ENCODE measurements around the gene MED7. TPM values are rescaled to one million over a fixed set of nuclear protein-coding genes. Genes with fewer than 3 reads are reported as not detected.

Gene MED7
- total RNA-seq, 1 experiment from 2014 or later: 8.7 TPM

DNA sequence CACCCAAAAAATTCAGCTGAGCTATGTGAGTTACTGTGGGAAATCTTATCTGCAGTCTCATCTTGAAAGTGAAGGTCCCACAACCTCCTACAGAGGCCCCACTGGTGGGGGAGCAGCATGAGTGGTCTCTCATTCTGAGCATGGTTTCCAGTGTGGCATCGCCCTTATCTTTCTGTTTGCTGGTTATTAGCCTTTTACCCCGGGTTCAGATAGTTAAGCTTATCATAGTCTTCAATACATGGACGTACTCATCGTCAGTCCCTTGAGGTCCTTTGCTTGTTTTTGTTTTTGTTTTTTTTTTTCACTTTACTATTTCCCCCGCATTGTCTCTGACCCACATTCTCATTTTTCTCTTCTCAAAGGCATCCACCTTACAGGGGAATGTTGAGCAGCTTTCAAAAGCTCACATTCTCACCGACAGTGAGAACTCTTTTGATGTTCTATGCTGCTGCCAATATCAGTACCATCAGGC, 26.1 kb downstream of the MED7 start:
- CTCF ChIA-PET: no interaction called here
- H3K27me3 ChIP-seq (replicated peaks; ENCODE audit: insufficient read depth, low read depth, low read length, poor library complexity): no peaks in the 10 kb centered on the region
- H3K27ac ChIP-seq (ENCODE audit: low read depth, low read length, poor library complexity, severe bottlenecking): no peak overlapping the region
- no peak overlapping the region for H3K4me3 ChIP-seq (ENCODE audit: low read depth, low read length, poor library complexity, severe bottlenecking)
- DNase-seq (ENCODE audit: low spot score): no peak
- no peaks in the 10 kb centered on the region for H3K4me1 ChIP-seq (ENCODE audit: insufficient read depth, low read length, poor library complexity, severe bottlenecking)
- TF ChIP-seq, protein P1, sequence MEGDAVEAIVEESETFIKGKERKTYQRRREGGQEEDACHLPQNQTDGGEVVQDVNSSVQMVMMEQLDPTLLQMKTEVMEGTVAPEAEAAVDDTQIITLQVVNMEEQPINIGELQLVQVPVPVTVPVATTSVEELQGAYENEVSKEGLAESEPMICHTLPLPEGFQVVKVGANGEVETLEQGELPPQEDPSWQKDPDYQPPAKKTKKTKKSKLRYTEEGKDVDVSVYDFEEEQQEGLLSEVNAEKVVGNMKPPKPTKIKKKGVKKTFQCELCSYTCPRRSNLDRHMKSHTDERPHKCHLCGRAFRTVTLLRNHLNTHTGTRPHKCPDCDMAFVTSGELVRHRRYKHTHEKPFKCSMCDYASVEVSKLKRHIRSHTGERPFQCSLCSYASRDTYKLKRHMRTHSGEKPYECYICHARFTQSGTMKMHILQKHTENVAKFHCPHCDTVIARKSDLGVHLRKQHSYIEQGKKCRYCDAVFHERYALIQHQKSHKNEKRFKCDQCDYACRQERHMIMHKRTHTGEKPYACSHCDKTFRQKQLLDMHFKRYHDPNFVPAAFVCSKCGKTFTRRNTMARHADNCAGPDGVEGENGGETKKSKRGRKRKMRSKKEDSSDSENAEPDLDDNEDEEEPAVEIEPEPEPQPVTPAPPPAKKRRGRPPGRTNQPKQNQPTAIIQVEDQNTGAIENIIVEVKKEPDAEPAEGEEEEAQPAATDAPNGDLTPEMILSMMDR (conservative IDR thresholded peaks at IDR 0.05; ENCODE audit: low read depth, low read length): no peak
- no peak for TF ChIP-seq EZH2 (IDR thresholded peaks at IDR 0.05; ENCODE audit: borderline replicate concordance, low read depth, low read length, poor library complexity, severe bottlenecking)
- no peaks in the 10 kb centered on the region for H3K9me3 ChIP-seq (ENCODE audit: low read depth, low read length, poor library complexity, severe bottlenecking)
- POLR2A ChIA-PET (ENCODE audit: low non-redundant PET): no interaction called here
- H3K36me3 ChIP-seq (ENCODE audit: insufficient read depth, low read length, poor library complexity, severe bottlenecking): no peaks in the 10 kb centered on the region
- intact Hi-C loops (cut with micrococcal nuclease; ENCODE audit: unreplicated experiment): no loop called here
- no TSS peak for BruUV-seq (replicated peaks)

DNA sequence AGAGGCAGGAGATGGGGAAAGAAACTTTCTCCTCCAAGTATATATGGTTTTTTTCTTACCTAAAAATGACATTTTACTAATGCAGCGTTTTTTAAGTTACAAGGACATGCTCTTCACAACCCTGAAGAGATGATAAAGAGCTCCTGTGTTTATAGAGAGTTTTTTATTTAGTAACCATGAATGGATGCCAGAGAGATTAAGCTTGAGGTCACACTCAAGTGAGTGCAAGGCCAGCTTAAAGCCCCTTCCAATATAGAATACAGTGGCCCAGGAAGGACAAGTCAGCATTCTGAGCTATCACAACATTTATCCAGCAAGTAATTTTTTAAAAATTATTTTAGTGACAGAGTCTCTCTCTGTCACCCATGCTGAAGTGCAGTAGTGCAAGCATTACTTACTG, 27.2 kb downstream of the MED7 start:
- Histone ChIP-seq H3K27me3 (replicated peaks; ENCODE audit: insufficient read depth, low read depth, low read length, poor library complexity) (no peaks in the 10 kb centered on the region), H3K9me3 (ENCODE audit: low read depth, low read length, poor library complexity, severe bottlenecking) (no peaks in the 10 kb centered on the region), H3K4me1 (ENCODE audit: insufficient read depth, low read length, poor library complexity, severe bottlenecking) (no peaks in the 10 kb centered on the region), H3K4me3 (ENCODE audit: low read depth, low read length, poor library complexity, severe bottlenecking) (no peak overlapping the region), H3K27ac (ENCODE audit: low read depth, low read length, poor library complexity, severe bottlenecking) (no peak overlapping the region), H3K36me3 (ENCODE audit: insufficient read depth, low read length, poor library complexity, severe bottlenecking) (no peaks in the 10 kb centered on the region)
- TF ChIP-seq EZH2 (IDR thresholded peaks at IDR 0.05; ENCODE audit: borderline replicate concordance, low read depth, low read length, poor library complexity, severe bottlenecking): no peak
- TF ChIP-seq, protein P1 (conservative IDR thresholded peaks at IDR 0.05; ENCODE audit: low read depth, low read length): no peak
- CTCF ChIA-PET: no interaction called here
- no peak for DNase-seq (ENCODE audit: low spot score)
- POLR2A ChIA-PET (ENCODE audit: low non-redundant PET): no interaction called here
- intact Hi-C loops (cut with micrococcal nuclease; ENCODE audit: unreplicated experiment): no loop called here
- BruUV-seq (replicated peaks): no TSS peak

DNA sequence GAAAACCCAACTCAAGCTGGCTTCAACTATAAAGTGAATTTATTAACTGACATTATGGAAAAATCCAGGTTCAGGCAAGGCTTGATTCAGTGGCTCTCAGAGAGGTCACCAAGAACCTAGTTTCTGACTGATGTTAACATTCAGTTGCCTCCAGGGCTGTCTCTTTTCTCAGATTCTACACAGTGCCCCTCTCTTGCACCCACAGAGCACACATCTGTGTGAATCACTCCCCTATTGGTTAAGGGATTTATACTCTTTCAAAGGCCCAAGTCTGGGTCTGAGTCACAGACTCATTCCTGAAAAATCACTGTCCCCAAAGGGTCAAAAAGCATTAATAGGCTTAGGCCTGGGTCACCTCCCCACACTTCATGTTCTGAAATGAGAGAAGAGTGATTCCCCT, 27.7 kb downstream of the MED7 start:
- intact Hi-C loops (cut with micrococcal nuclease; ENCODE audit: unreplicated experiment): no loop called here
- TF ChIP-seq, protein P1 (conservative IDR thresholded peaks at IDR 0.05; ENCODE audit: low read depth, low read length): no peak
- no peak for TF ChIP-seq EZH2 (IDR thresholded peaks at IDR 0.05; ENCODE audit: borderline replicate concordance, low read depth, low read length, poor library complexity, severe bottlenecking)
- no peaks in the 10 kb centered on the region for H3K9me3 ChIP-seq (ENCODE audit: low read depth, low read length, poor library complexity, severe bottlenecking)
- H3K36me3 ChIP-seq (ENCODE audit: insufficient read depth, low read length, poor library complexity, severe bottlenecking): no peaks in the 10 kb centered on the region
- ChIA-PET POLR2A (ENCODE audit: low non-redundant PET) (no interaction called here), CTCF (no interaction called here)
- H3K27ac ChIP-seq (ENCODE audit: low read depth, low read length, poor library complexity, severe bottlenecking): no peak overlapping the region
- H3K4me3 ChIP-seq (ENCODE audit: low read depth, low read length, poor library complexity, severe bottlenecking): no peak overlapping the region
- no peaks in the 10 kb centered on the region for H3K4me1 ChIP-seq (ENCODE audit: insufficient read depth, low read length, poor library complexity, severe bottlenecking)
- DNase-seq (ENCODE audit: low spot score): no peak
- no TSS peak for BruUV-seq (replicated peaks)
- H3K27me3 ChIP-seq (replicated peaks; ENCODE audit: insufficient read depth, low read depth, low read length, poor library complexity): no peaks in the 10 kb centered on the region

Data from A673 (cell line).